GM12874 (cell line): ENCODE results near the gene TRAPPC3L.

Source experiments
- CTCF ChIP-seq: IDR thresholded peaks from 2 replicates; pipeline ENCODE4 v1.5.1; 2011; ENCODE audit warnings: low read depth, mild to moderate bottlenecking, control low read depth, low read length, moderate library complexity; ENCODE audit not compliant: insufficient read depth

The TRAPPC3L gene

GRCh38 chr6:116542426-116542825 is 3.1 kb downstream of the TRAPPC3L start:
- no peak for TF ChIP-seq CTCF

GRCh38 chr6:116536216-116536621 is 9.3 kb downstream of the TRAPPC3L start:
- peak; percentile 48 for TF ChIP-seq CTCF

GRCh38 chr6:116535109-116535508 is 10.4 kb downstream of the TRAPPC3L start:
- no peak for TF ChIP-seq CTCF

GRCh38 chr6:116533233-116533957 is 12.1 kb downstream of the TRAPPC3L start:
- no peak for TF ChIP-seq CTCF

- peak; percentile 69 for TF ChIP-seq CTCF
These were observed 13.6 kb downstream of the TRAPPC3L start for GRCh38 chr6:116531675-116532570.

- no peak for TF ChIP-seq CTCF
These were observed 15.0 kb downstream of the TRAPPC3L start for GRCh38 chr6:116530436-116530835.

- TF ChIP-seq CTCF, result no peak
These were observed 15.8 kb downstream of the TRAPPC3L start for GRCh38 chr6:116529466-116530290.
